Measurements from ENCODE around the gene MCL1.

GRCh38 chr1:150596976-150597375 lies 17.6 kb upstream of the MCL1 start:
- TF ChIP-seq POLR2A (IDR thresholded peaks at IDR 0.05) = no peak
- TF ChIP-seq, protein P1, sequence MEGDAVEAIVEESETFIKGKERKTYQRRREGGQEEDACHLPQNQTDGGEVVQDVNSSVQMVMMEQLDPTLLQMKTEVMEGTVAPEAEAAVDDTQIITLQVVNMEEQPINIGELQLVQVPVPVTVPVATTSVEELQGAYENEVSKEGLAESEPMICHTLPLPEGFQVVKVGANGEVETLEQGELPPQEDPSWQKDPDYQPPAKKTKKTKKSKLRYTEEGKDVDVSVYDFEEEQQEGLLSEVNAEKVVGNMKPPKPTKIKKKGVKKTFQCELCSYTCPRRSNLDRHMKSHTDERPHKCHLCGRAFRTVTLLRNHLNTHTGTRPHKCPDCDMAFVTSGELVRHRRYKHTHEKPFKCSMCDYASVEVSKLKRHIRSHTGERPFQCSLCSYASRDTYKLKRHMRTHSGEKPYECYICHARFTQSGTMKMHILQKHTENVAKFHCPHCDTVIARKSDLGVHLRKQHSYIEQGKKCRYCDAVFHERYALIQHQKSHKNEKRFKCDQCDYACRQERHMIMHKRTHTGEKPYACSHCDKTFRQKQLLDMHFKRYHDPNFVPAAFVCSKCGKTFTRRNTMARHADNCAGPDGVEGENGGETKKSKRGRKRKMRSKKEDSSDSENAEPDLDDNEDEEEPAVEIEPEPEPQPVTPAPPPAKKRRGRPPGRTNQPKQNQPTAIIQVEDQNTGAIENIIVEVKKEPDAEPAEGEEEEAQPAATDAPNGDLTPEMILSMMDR (IDR thresholded peaks at IDR 0.05) = no peak
